NT2/D1 (cell line): ENCODE data around the gene CREG2.

ENCODE experiments used
- SUZ12 ChIP-seq: IDR thresholded peaks from 2 replicates; pipeline ENCODE4 v1.6.1; 2011; ENCODE audit not compliant: insufficient read length, insufficient read depth; ENCODE audit errors: extremely low read depth
- YY1 ChIP-seq: IDR thresholded peaks from 2 replicates; pipeline ENCODE4 v1.6.1; 2011; ENCODE audit not compliant: insufficient read length, insufficient read depth
- ZNF274 ChIP-seq: IDR thresholded peaks from 2 replicates; pipeline ENCODE4 v1.6.1; 2011; ENCODE audit warnings: mild to moderate bottlenecking, low read depth, low read length

DNA sequence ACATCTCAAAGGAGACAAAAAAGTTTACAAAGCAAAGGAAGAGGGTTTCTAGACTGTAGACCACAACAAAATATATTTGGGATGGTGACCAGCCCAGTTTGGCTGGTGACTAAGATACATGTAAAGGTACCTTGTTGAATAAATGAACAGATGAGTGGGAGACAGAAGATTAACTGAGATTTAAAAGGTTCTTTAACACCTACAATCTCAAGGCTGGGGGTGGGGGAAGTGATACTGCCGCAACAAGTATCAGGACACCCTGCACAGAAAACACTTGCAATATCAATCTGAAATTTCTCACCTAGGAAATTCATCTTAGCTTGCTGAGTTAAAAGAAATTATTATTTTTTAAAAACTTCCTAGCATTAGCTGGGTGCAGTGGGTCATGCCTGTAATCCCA lies 87.1 kb downstream of the CREG2 start:
- TF ChIP-seq SUZ12 (no peak), YY1 (no peak), ZNF274 (no peak)
